ENCODE measurements around the gene RIMBP2.

Gene RIMBP2

GRCh38 chr12:130704606-130705005, 11.5 kb downstream of the RIMBP2 start:
- Histone ChIP-seq H3K27me3 (ENCODE audit: low read depth, low read length) (no peaks in the 10 kb centered on the region), H3K9ac (ENCODE audit: low read length) (no peak overlapping the region), H3K4me3 (ENCODE audit: low read length) (no peak overlapping the region), H2AFZ (ENCODE audit: low read depth, low read length) (no peak overlapping the region), H3K9me3 (ENCODE audit: insufficient read depth, low read length) (no peaks in the 10 kb centered on the region), H3K36me3 (replicated peaks; ENCODE audit: low read depth, low read length) (no peaks in the 10 kb centered on the region), H3K27ac (ENCODE audit: low read length) (no peak overlapping the region), H3K4me2 (ENCODE audit: low read length) (no peak overlapping the region), H3K79me2 (ENCODE audit: low read length) (no peaks in the 10 kb centered on the region), H4K20me1 (ENCODE audit: insufficient read depth, low read length) (no peaks in the 10 kb centered on the region), H3K4me1 (ENCODE audit: low read length) (no peaks in the 10 kb centered on the region)
- TF ChIP-seq, protein P1, sequence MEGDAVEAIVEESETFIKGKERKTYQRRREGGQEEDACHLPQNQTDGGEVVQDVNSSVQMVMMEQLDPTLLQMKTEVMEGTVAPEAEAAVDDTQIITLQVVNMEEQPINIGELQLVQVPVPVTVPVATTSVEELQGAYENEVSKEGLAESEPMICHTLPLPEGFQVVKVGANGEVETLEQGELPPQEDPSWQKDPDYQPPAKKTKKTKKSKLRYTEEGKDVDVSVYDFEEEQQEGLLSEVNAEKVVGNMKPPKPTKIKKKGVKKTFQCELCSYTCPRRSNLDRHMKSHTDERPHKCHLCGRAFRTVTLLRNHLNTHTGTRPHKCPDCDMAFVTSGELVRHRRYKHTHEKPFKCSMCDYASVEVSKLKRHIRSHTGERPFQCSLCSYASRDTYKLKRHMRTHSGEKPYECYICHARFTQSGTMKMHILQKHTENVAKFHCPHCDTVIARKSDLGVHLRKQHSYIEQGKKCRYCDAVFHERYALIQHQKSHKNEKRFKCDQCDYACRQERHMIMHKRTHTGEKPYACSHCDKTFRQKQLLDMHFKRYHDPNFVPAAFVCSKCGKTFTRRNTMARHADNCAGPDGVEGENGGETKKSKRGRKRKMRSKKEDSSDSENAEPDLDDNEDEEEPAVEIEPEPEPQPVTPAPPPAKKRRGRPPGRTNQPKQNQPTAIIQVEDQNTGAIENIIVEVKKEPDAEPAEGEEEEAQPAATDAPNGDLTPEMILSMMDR (IDR thresholded peaks at IDR 0.05; ENCODE audit: low read depth, low read length), result no peak
- no peak for TF ChIP-seq EZH2phosphoT487 (IDR thresholded peaks at IDR 0.05; ENCODE audit: low read depth)

DNA sequence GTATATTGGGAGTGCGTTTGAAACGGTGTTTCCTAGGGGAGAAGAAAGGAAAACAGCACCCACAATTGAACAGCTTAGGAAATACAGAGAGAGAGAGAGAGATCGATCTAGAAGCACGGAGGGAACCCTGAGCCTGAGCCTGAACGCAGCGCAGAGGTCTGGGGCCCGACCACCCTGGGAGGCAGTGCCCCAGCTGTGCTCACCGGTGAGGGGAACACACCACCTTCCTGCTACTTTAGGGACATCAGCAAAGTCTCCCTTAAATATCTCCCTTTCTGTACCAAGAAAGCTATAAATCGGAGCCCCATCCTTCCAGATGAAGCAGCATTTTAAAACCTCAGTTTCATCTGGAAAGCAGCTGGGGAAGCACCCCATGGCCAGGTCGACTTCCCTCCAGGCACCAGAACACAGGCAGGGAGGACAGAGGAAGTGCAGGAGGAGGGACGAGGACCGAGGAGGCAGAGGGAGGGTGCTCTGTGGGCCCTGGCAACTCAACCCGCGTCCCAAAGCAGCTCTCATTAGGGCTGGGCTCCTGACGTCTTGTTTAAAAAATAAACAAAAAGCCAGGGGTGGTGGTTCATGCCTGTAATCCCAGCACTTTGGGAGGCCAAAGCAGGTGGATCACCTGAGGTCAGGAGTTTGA, 12.2 kb downstream of the RIMBP2 start:
- H2AFZ ChIP-seq (ENCODE audit: low read depth, low read length), result no peak overlapping the region
- no peak overlapping the region for H3K27ac ChIP-seq (ENCODE audit: low read length)
- no peak overlapping the region for H3K9ac ChIP-seq (ENCODE audit: low read length)
- H3K36me3 ChIP-seq (replicated peaks; ENCODE audit: low read depth, low read length), result no peaks in the 10 kb centered on the region
- TF ChIP-seq EZH2phosphoT487 (IDR thresholded peaks at IDR 0.05; ENCODE audit: low read depth), result no peak
- TF ChIP-seq, protein P1 (IDR thresholded peaks at IDR 0.05; ENCODE audit: low read depth, low read length), result no peak
- H3K9me3 ChIP-seq (ENCODE audit: insufficient read depth, low read length), result no peaks in the 10 kb centered on the region
- H4K20me1 ChIP-seq (ENCODE audit: insufficient read depth, low read length), result no peaks in the 10 kb centered on the region
- H3K4me3 ChIP-seq (ENCODE audit: low read length), result no peak overlapping the region
- H3K4me1 ChIP-seq (ENCODE audit: low read length), result no peaks in the 10 kb centered on the region
- no peak overlapping the region for H3K4me2 ChIP-seq (ENCODE audit: low read length)
- no peaks in the 10 kb centered on the region for H3K79me2 ChIP-seq (ENCODE audit: low read length)
- no peaks in the 10 kb centered on the region for H3K27me3 ChIP-seq (ENCODE audit: low read depth, low read length)

- Histone ChIP-seq H3K36me3 (replicated peaks; ENCODE audit: low read depth, low read length) (no peaks in the 10 kb centered on the region), H2AFZ (ENCODE audit: low read depth, low read length) (no peak overlapping the region), H3K9ac (ENCODE audit: low read length) (no peak overlapping the region), H3K79me2 (ENCODE audit: low read length) (no peaks in the 10 kb centered on the region), H3K9me3 (ENCODE audit: insufficient read depth, low read length) (no peaks in the 10 kb centered on the region), H3K27ac (ENCODE audit: low read length) (no peak overlapping the region), H4K20me1 (ENCODE audit: insufficient read depth, low read length) (no peaks in the 10 kb centered on the region), H3K27me3 (ENCODE audit: low read depth, low read length) (no peaks in the 10 kb centered on the region), H3K4me3 (ENCODE audit: low read length) (no peak overlapping the region), H3K4me1 (ENCODE audit: low read length) (no peaks in the 10 kb centered on the region), H3K4me2 (ENCODE audit: low read length) (no peak overlapping the region)
- TF ChIP-seq, protein P1 (IDR thresholded peaks at IDR 0.05; ENCODE audit: low read depth, low read length), result no peak
- no peak for TF ChIP-seq EZH2phosphoT487 (IDR thresholded peaks at IDR 0.05; ENCODE audit: low read depth)
Measured at GRCh38 chr12:130702966-130703732, 12.9 kb downstream of the RIMBP2 start.

DNA sequence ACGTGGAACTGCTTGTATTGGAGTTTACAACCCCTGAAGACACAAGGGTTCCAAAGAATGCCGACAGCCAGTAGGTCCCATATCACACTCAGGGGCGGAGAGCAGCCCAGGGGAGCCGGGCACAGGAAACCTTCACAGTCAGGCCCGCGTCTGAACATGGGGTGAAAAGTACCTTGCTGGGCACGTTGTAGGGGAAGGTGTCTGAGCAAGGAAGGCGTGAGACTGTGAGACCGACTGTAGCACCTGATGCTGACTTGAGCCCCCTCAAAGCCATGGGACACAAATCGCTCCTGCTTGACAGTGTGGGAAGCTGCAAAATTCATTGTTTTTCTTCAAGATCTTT, 14.7 kb downstream of the RIMBP2 start:
- Histone ChIP-seq H2AFZ (ENCODE audit: low read depth, low read length) (no peak overlapping the region), H3K27me3 (ENCODE audit: low read depth, low read length) (no peaks in the 10 kb centered on the region), H3K4me1 (ENCODE audit: low read length) (no peaks in the 10 kb centered on the region), H3K36me3 (replicated peaks; ENCODE audit: low read depth, low read length) (no peaks in the 10 kb centered on the region), H3K4me3 (ENCODE audit: low read length) (no peak overlapping the region), H3K9me3 (ENCODE audit: insufficient read depth, low read length) (no peaks in the 10 kb centered on the region), H3K9ac (ENCODE audit: low read length) (no peak overlapping the region), H3K27ac (ENCODE audit: low read length) (no peak overlapping the region), H3K79me2 (ENCODE audit: low read length) (no peaks in the 10 kb centered on the region), H4K20me1 (ENCODE audit: insufficient read depth, low read length) (no peaks in the 10 kb centered on the region), H3K4me2 (ENCODE audit: low read length) (no peak overlapping the region)
- no peak for TF ChIP-seq EZH2phosphoT487 (IDR thresholded peaks at IDR 0.05; ENCODE audit: low read depth)
- TF ChIP-seq, protein P1 (IDR thresholded peaks at IDR 0.05; ENCODE audit: low read depth, low read length), result no peak

Data from OCI-LY3 (cell line).